GM13976 (cell line): Measurements from ENCODE around the gene RECK.
A peak's percentile ranks its signal among the peaks of the same experiment; 100 is the strongest.

ENCODE experiments used
- DNase-seq: peaks from one replicate; pipeline ENCODE4 v3.0.0; 2012; ENCODE audit warnings: low spot score
- in situ Hi-C: fragments of 300-500 bp; cut with MboI; formaldehyde crosslinking; loops from one replicate; pipeline ENCODE4 v1.12.0; 2022; ENCODE audit warnings: low sequenced_read_pairs, mixed read lengths, inconsistent platforms; ENCODE audit not compliant: unreplicated experiment
- TF ChIP-seq, protein P1 (sequence below): IDR thresholded peaks from 2 replicates; pipeline ENCODE4 v1.5.1; 2012; ENCODE audit warnings: borderline replicate concordance, mild to moderate bottlenecking; ENCODE audit not compliant: insufficient read depth; ENCODE audit errors: extremely low read depth, missing control alignments, control extremely low read depth

The RECK gene

DNA sequence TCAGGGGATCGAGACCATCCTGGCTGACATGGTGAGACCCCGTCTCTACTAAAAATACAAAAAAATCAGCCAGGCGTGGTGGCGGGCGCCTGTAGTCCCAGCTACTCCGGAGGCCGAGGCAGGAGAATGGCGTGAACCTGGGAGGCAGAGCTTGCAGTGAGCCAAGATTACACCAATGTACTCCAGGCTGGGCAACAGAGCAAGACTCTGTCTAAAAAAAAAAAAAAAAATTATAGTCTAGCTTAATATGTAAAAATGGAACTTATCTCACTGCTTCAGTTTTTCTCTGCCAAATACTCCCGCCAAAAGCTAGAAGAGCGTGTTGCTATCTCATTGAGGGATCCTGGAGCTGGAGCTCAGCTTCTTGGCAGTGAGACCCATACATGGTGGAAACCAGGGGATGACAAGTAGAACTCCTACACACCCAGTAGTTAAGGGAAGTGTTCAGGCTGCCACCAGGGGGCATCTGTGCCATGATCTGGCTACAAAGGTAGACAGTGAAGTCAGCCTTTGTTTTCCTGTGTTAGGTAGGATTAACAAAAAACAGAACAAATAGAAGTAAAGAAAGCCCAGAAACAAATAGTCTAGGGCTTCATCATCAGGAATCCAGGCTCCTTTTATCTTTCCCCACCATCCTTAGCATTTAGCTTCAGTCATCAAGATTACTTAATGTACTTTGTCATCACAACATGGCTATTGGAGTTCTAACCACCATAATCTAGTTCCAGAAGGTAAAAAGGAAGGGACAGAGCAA is 66.2 kb downstream of the RECK start:
- TF ChIP-seq, protein P1, sequence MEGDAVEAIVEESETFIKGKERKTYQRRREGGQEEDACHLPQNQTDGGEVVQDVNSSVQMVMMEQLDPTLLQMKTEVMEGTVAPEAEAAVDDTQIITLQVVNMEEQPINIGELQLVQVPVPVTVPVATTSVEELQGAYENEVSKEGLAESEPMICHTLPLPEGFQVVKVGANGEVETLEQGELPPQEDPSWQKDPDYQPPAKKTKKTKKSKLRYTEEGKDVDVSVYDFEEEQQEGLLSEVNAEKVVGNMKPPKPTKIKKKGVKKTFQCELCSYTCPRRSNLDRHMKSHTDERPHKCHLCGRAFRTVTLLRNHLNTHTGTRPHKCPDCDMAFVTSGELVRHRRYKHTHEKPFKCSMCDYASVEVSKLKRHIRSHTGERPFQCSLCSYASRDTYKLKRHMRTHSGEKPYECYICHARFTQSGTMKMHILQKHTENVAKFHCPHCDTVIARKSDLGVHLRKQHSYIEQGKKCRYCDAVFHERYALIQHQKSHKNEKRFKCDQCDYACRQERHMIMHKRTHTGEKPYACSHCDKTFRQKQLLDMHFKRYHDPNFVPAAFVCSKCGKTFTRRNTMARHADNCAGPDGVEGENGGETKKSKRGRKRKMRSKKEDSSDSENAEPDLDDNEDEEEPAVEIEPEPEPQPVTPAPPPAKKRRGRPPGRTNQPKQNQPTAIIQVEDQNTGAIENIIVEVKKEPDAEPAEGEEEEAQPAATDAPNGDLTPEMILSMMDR = peak; percentile 71
- in situ Hi-C loops = loop anchor here (5.0 kb wide), 1 partner anchor 64 kb away; the partner anchor contains the start of gene CCIN
- DNase-seq = peak; percentile 79

DNA sequence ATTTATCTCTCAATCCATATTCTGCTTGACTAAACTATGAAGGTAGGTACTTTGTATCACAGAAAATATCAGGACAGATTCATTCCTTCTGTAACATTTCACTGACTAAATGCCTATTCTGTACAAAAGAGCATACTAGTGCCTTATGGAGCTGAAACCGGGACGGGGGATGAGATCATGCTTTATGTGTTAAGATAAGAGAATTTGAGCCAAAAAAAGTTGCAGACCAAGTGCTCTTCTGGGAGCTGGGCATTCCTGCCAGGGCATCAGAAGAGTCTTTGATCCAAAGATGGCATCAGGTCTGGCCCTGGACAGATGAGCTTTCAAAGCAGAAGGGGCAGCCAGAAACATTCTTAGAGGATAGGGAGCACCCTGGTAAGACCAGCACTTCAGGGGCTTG is 72.4 kb downstream of the RECK start:
- no peak for DNase-seq
- in situ Hi-C loops = no loop called here
- TF ChIP-seq, protein P1 = no peak

DNA sequence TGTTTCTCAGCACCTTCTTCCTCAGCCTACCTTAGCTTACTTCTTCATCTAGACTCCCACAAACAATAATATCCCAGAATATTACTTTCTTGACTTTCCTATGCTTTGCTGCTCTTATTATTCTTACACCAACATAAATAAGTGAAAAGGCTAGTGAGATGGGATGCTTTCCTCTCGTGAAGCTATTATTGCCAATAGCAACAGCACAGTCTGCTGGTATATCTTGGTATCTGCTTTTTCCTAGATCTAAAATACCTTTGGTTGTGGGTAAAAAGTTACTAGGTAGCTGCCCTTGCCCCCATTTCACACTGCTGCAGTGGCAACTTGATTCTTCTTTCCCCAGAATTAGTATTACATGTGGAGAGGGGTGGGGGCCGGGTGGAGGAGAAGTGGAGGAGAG is 73.7 kb downstream of the RECK start:
- DNase-seq = no peak
- TF ChIP-seq, protein P1 = no peak
- in situ Hi-C loops = no loop called here

DNA sequence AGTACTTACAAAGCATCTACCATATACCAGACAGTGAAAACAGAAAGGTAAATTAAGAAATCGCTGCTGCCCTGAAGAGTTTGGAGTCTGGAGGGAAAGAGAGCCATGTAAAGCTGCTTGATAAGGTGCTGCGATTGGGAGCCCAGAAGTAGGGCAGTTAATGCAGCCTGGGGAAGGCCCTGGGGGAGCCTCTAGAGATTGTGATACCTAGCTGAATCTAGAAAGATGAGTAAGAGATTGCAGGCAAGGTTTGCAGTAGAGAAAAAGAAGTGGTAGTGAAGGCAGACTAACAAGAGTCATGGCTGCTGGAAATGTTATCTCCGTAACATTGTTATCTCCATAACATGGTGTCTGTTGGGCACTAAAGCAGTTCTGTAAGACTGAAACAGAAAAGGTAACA is 75.8 kb downstream of the RECK start:
- in situ Hi-C loops = no loop called here
- no peak for DNase-seq
- TF ChIP-seq, protein P1 = no peak

DNA sequence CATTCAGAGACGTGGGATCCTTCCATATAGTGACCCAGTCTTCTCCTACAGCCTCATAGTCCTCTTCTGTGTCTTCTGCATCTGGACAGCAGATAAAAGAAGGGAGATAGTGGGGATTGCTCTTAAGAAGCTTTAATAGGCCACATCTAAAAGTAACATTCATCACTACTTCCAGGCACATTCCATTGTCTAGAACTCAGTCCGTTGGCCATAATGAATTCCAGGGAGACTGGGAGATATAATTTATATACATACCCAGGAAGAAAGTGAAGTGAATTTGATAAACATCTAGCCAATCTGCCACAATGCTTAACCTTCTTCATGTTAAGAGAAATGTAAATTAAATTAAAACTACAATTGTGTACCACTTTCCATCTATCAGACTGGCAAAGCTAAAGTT is 77.3 kb downstream of the RECK start:
- in situ Hi-C loops = no loop called here
- DNase-seq = no peak
- TF ChIP-seq, protein P1 = no peak

DNA sequence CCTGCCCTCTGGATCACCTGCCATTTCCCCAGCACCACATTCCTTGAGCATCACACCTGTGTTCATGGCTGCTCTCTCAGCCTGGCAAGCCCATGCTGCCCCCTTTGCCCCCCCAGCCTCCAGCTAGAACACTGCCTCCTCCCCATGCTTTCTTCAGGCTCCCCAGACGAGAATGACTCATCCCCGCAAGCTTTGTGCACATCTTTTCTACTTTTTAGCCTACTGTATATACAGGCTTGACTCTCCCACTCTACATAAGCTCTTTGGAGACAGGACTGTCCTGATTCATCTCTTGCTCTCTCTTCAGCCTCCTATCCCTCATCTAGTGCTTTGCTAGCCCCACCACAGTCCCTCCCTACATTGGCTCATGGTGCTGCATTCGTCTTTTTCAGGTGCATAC is 79.9 kb downstream of the RECK start:
- in situ Hi-C loops = no loop called here
- TF ChIP-seq, protein P1 = no peak
- no peak for DNase-seq

DNA sequence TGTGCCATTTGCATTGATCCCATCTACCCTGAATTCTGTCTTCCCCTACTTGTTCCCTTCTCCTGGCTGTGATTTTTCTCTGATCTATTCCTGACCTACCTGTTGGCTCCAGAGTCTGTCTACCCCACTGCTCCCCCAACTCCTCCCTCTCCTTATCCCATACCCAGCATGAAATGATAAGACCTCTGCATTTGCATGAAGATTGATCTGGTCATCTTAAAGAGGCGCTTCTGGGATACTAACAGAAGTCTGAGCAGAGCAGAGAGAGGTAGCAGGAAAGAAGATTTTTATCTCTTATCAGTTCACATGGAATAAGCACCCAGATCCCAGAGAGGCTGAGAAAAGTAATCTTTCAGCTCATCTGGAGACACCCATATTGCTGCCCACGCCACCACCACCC is 81.5 kb downstream of the RECK start:
- TF ChIP-seq, protein P1 = no peak
- in situ Hi-C loops = no loop called here
- no peak for DNase-seq
